ENCODE results near the gene SLC4A5. TPM values are rescaled to one million over a fixed set of nuclear protein-coding genes. Genes with fewer than 3 reads are reported as not detected.

Gene SLC4A5
- total RNA-seq, 1 experiment from 2014 or later = 0.70 TPM

DNA sequence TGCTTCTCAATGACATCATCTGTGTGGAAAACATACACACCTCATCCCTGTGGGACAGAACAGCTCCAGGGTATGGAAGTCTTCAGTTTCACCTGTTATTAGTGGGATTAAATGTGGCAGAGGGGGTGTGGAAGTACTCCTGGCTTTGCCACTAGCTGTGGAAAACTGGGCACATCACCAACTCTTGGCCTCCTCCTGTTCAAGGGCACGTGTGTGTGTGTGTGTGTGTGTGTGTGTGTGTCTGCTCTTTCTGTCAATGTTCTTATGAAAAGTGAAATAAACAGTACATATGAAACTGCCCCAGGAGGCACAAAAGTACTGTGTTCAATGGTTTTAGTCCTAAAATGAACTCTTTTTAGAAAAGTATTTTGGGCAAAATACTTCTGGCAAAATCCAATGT is 78.9 kb downstream of the SLC4A5 start:
- no peaks in the 10 kb centered on the region for H3K27me3 Mint-ChIP-seq (ENCODE audit: insufficient read depth, unreplicated experiment)
- POLR2A ChIA-PET = no interaction called here
- TF ChIP-seq, protein P1, sequence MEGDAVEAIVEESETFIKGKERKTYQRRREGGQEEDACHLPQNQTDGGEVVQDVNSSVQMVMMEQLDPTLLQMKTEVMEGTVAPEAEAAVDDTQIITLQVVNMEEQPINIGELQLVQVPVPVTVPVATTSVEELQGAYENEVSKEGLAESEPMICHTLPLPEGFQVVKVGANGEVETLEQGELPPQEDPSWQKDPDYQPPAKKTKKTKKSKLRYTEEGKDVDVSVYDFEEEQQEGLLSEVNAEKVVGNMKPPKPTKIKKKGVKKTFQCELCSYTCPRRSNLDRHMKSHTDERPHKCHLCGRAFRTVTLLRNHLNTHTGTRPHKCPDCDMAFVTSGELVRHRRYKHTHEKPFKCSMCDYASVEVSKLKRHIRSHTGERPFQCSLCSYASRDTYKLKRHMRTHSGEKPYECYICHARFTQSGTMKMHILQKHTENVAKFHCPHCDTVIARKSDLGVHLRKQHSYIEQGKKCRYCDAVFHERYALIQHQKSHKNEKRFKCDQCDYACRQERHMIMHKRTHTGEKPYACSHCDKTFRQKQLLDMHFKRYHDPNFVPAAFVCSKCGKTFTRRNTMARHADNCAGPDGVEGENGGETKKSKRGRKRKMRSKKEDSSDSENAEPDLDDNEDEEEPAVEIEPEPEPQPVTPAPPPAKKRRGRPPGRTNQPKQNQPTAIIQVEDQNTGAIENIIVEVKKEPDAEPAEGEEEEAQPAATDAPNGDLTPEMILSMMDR (IDR thresholded peaks at IDR 0.05; ENCODE audit: unreplicated experiment) = no peak
- CTCF ChIA-PET = interaction anchor here (0.9 to 1.5 kb wide), 3 partner anchors 14 to 441 kb away, joined by 3 to 6 read pairs (median 3); no protein-coding TSS in a partner anchor
- no TSS peak for BruUV-seq (replicated peaks)
- peaks cover 5% of the 10 kb centered on the region for H3K4me1 Mint-ChIP-seq (ENCODE audit: insufficient read depth, unreplicated experiment)
- intact Hi-C loops (cut with micrococcal nuclease) = loop anchor here (5.0 kb wide), 1 partner anchor 582 kb away; no protein-coding TSS in a partner anchor
- H3K9me3 Mint-ChIP-seq (ENCODE audit: unreplicated experiment) = no peaks in the 10 kb centered on the region
- no peak for DNase-seq (ENCODE audit: unreplicated experiment)
- no peak overlapping the region for H3K27ac Mint-ChIP-seq (ENCODE audit: low read depth, unreplicated experiment)
- H3K36me3 Mint-ChIP-seq (ENCODE audit: insufficient read depth, unreplicated experiment) = peaks cover 6% of the 10 kb centered on the region
- no peak overlapping the region for H3K4me3 Mint-ChIP-seq (ENCODE audit: unreplicated experiment)

DNA sequence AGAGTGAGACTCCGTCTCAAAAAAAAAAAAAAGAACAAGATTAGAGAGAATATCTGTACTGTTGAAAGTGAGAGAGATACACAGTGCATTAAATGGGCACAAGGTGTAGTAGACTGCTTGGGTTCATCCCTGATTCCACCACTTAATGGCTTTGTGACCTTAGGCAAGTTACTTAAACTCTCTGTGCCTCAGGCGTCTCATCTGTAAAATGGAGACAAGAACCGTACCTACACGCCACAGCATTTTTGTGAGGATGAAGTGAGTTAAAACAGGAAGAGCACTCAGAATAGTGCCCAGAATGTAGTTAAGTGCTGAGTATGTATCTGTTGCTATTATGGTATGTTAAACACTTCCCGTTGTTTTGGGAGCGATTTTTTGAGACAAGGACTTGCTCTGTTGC is 80.5 kb downstream of the SLC4A5 start:
- peaks cover 6% of the 10 kb centered on the region for H3K36me3 Mint-ChIP-seq (ENCODE audit: insufficient read depth, unreplicated experiment)
- intact Hi-C loops (cut with micrococcal nuclease) = loop anchor here (5.0 kb wide), 1 partner anchor 580 kb away; no protein-coding TSS in a partner anchor
- CTCF ChIA-PET = interaction anchor here (0.6 to 1.8 kb wide), 2 partner anchors 218 to 441 kb away, joined by 3 to 5 read pairs; no protein-coding TSS in a partner anchor

DNA sequence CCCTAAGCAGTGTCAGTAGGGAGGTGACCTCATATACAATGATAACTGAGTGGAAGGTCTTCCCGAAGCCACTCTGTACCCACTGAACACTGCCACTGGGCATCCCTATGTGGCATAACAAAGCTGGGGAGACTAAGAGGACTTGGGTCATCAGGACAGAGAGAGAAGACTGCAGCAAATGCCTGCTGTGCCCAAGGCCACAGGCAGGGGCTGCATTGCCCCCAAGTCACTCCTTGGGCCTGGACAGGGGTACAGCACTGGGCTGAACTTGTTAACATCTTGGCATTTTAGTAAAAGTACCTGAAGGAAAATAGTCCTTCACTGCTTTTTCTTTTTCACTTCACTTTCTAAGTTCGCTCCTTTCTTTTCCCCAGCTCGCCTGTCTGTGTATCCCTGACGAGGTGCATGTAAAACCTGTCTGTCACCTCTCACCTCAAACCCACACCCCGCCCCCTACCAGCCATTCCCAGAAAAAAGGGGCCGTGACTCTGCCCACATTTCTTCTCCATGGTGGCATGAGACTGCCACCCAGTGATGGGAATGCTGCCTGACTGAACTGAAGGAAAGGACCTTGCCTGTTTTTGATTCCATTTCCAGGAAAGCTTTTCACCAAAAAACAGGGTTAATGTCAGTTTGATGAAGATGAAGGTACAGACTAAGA is 81.9 kb downstream of the SLC4A5 start:
- DNase-seq (ENCODE audit: unreplicated experiment) = peak; percentile 67
- peaks cover 6% of the 10 kb centered on the region for H3K36me3 Mint-ChIP-seq (ENCODE audit: insufficient read depth, unreplicated experiment)
- ChIA-PET CTCF (interaction anchor here (0.6 to 1.8 kb wide), 16 partner anchors 9 to 440 kb away, joined by 3 to 8 read pairs (median 4); no protein-coding TSS in a partner anchor), POLR2A (interaction anchor here (0.6 to 1.4 kb wide), 2 partner anchors 109 to 150 kb away, joined by 3 to 4 read pairs; no protein-coding TSS in a partner anchor)
- intact Hi-C loops (cut with micrococcal nuclease) = loop anchor here (5.0 kb wide), 1 partner anchor 579 kb away; no protein-coding TSS in a partner anchor
- no peaks in the 10 kb centered on the region for H3K9me3 Mint-ChIP-seq (ENCODE audit: unreplicated experiment)
- H3K27ac Mint-ChIP-seq (ENCODE audit: low read depth, unreplicated experiment) = peak overlapping the region; percentile 37
- peaks cover 5% of the 10 kb centered on the region for H3K4me1 Mint-ChIP-seq (ENCODE audit: insufficient read depth, unreplicated experiment)
- no peak overlapping the region for H3K4me3 Mint-ChIP-seq (ENCODE audit: unreplicated experiment)
- no TSS peak for BruUV-seq (replicated peaks)
- TF ChIP-seq, protein P1 (IDR thresholded peaks at IDR 0.05; ENCODE audit: unreplicated experiment) = peak; percentile 64
- H3K27me3 Mint-ChIP-seq (ENCODE audit: insufficient read depth, unreplicated experiment) = no peaks in the 10 kb centered on the region

More for the DNA sequence above, 80.5 kb downstream of the SLC4A5 start:
- Mint-ChIP-seq H3K27ac (ENCODE audit: low read depth, unreplicated experiment) (no peak overlapping the region), H3K27me3 (ENCODE audit: insufficient read depth, unreplicated experiment) (no peaks in the 10 kb centered on the region), H3K4me1 (ENCODE audit: insufficient read depth, unreplicated experiment) (peaks cover 5% of the 10 kb centered on the region), H3K9me3 (ENCODE audit: unreplicated experiment) (no peaks in the 10 kb centered on the region), H3K4me3 (ENCODE audit: unreplicated experiment) (no peak overlapping the region)
- BruUV-seq (replicated peaks) = no TSS peak
- no peak for DNase-seq (ENCODE audit: unreplicated experiment)
- TF ChIP-seq, protein P1 (IDR thresholded peaks at IDR 0.05; ENCODE audit: unreplicated experiment) = no peak
- POLR2A ChIA-PET = no interaction called here

DNA sequence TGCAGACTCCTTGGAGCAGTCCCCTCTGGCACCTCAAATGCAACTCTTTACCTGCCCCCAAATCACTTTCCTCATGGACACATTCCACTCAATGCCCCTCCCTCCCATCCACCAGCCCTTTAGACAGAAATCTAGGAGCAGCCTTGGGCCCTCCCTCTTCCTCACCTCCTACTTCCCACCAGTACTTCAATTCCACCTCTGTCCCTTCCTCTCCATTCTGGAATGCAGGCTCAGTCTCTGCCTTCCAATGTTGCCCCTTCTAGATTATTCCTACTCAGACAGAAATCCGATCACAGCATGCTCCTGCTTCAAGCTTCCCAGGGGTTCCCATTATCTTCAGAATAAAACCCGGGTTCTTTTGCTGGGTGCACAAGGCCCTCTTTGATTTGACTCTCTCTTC is 82.7 kb downstream of the SLC4A5 start:
- Mint-ChIP-seq H3K4me3 (ENCODE audit: unreplicated experiment) (no peak overlapping the region), H3K36me3 (ENCODE audit: insufficient read depth, unreplicated experiment) (peaks cover 6% of the 10 kb centered on the region), H3K9me3 (ENCODE audit: unreplicated experiment) (no peaks in the 10 kb centered on the region), H3K27me3 (ENCODE audit: insufficient read depth, unreplicated experiment) (no peaks in the 10 kb centered on the region), H3K4me1 (ENCODE audit: insufficient read depth, unreplicated experiment) (peaks cover 5% of the 10 kb centered on the region), H3K27ac (ENCODE audit: low read depth, unreplicated experiment) (peak overlapping the region; percentile 37)
- DNase-seq (ENCODE audit: unreplicated experiment) = no peak
- intact Hi-C loops (cut with micrococcal nuclease) = loop anchor here (5.0 kb wide), 1 partner anchor 578 kb away; no protein-coding TSS in a partner anchor
- ChIA-PET CTCF (interaction anchor here (0.6 to 1.8 kb wide), 7 partner anchors 9 to 327 kb away, joined by 3 to 8 read pairs (median 4); no protein-coding TSS in a partner anchor), POLR2A (interaction anchor here (1.4 kb wide), 1 partner anchor 109 kb away, joined by 4 read pairs; no protein-coding TSS in a partner anchor)
- TF ChIP-seq, protein P1 (IDR thresholded peaks at IDR 0.05; ENCODE audit: unreplicated experiment) = no peak
- no TSS peak for BruUV-seq (replicated peaks)
